HCT116 (cell line): Measurements from ENCODE around the gene INSR.

Experiments used
- CEBPB ChIP-seq: IDR thresholded peaks from 2 replicates; pipeline ENCODE4 v1.6.1; 2012; ENCODE audit warnings: low read depth
- EGR1 ChIP-seq: IDR thresholded peaks from 2 replicates; pipeline ENCODE4 v1.6.1; 2012; ENCODE audit warnings: low read depth
- ELF1 ChIP-seq: IDR thresholded peaks from 2 replicates; pipeline ENCODE4 v1.6.1; 2012; ENCODE audit warnings: low read depth, borderline replicate concordance
- EZH2 ChIP-seq: fragments of 200-600 bp; sonication (generic); IDR thresholded peaks from 2 replicates; pipeline ENCODE4 v1.6.1; 2017; ENCODE audit warnings: antibody characterized with exemption, mixed run types
- POLR2A ChIP-seq: IDR thresholded peaks from 2 replicates; pipeline ENCODE4 v1.7.0; 2011; ENCODE audit warnings: borderline replicate concordance; ENCODE audit not compliant: insufficient read depth, insufficient read length; ENCODE audit errors: extremely low read depth
- POLR2AphosphoS5 ChIP-seq: IDR thresholded peaks from 2 replicates; pipeline ENCODE4 v1.6.1; 2011; ENCODE audit warnings: mild to moderate bottlenecking, low read depth, low read length, moderate library complexity
- SIN3A ChIP-seq: IDR thresholded peaks from 2 replicates; pipeline ENCODE4 v1.6.1; 2012; ENCODE audit warnings: low read depth
- YY1 ChIP-seq: IDR thresholded peaks from 2 replicates; pipeline ENCODE4 v1.6.1; 2011; ENCODE audit warnings: low read length, low read depth, moderate library complexity, mild to moderate bottlenecking; ENCODE audit not compliant: insufficient replicate concordance; ENCODE audit errors: extremely low read depth
- ZNF274 ChIP-seq: fragments of 200-500 bp; sonication (Bioruptor generic); IDR thresholded peaks from 2 replicates; pipeline ENCODE4 v1.6.1; 2014; ENCODE audit warnings: mild to moderate bottlenecking, low read depth, low read length, inconsistent platforms
- TF ChIP-seq, protein P1 (sequence below), 3 experiments: fragments of 200-600 bp in 1 of 3; sonication (generic) in 1 of 3; IDR thresholded peaks in 2 of 3; conservative IDR thresholded peaks in 1 of 3; 2 replicates each; pipeline ENCODE4 v1.5.1; 2012 to 2017; ENCODE audit warnings: low read depth in 2 of 3, low read length in 2 of 3, antibody characterized with exemption in 1 of 3, borderline replicate concordance in 1 of 3, control low read depth in 1 of 3, mild to moderate bottlenecking in 1 of 3, mixed read lengths in 1 of 3, mixed run types in 1 of 3, moderate library complexity in 1 of 3; ENCODE audit not compliant: insufficient read depth in 1 of 3
- TF ChIP-seq, protein P2 (sequence below): IDR thresholded peaks from 2 replicates; pipeline ENCODE4 v1.6.1; 2012; ENCODE audit warnings: low read depth
- TF ChIP-seq, protein P3 (sequence below): IDR thresholded peaks from 2 replicates; pipeline ENCODE4 v1.6.1; 2011; ENCODE audit warnings: mild to moderate bottlenecking, low read length, moderate library complexity; ENCODE audit not compliant: insufficient replicate concordance; ENCODE audit errors: extremely low read depth

DNA sequence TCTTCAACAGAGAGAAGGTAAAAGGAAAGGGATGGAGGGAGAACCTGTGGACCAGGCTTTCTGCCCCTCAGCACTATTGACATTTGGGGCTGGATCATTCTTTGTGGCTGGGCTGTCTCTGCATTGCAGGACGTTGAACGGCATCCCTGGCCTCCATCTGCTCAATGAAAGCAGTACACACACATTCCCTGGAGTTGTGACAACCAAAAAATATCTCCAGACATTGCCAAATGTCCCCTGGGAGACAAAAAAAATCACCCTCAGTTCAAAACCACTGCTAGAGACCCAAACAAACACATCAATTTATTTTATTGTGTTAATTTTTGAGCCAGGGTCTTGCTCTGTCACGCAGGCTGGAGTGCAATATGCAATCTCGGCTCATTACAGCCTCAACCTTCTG lies 43.3 kb downstream of the INSR start:
- TF ChIP-seq POLR2AphosphoS5, result no peak
- TF ChIP-seq, protein P1, sequence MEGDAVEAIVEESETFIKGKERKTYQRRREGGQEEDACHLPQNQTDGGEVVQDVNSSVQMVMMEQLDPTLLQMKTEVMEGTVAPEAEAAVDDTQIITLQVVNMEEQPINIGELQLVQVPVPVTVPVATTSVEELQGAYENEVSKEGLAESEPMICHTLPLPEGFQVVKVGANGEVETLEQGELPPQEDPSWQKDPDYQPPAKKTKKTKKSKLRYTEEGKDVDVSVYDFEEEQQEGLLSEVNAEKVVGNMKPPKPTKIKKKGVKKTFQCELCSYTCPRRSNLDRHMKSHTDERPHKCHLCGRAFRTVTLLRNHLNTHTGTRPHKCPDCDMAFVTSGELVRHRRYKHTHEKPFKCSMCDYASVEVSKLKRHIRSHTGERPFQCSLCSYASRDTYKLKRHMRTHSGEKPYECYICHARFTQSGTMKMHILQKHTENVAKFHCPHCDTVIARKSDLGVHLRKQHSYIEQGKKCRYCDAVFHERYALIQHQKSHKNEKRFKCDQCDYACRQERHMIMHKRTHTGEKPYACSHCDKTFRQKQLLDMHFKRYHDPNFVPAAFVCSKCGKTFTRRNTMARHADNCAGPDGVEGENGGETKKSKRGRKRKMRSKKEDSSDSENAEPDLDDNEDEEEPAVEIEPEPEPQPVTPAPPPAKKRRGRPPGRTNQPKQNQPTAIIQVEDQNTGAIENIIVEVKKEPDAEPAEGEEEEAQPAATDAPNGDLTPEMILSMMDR (IDR thresholded peaks at IDR 0.05 in 2 of 3, conservative IDR thresholded peaks at IDR 0.05 in 1 of 3; ENCODE audit: borderline replicate concordance in 1 of 3, insufficient read depth in 1 of 3, low read depth in 2 of 3, low read length in 2 of 3), result no peak
- TF ChIP-seq, protein P2, sequence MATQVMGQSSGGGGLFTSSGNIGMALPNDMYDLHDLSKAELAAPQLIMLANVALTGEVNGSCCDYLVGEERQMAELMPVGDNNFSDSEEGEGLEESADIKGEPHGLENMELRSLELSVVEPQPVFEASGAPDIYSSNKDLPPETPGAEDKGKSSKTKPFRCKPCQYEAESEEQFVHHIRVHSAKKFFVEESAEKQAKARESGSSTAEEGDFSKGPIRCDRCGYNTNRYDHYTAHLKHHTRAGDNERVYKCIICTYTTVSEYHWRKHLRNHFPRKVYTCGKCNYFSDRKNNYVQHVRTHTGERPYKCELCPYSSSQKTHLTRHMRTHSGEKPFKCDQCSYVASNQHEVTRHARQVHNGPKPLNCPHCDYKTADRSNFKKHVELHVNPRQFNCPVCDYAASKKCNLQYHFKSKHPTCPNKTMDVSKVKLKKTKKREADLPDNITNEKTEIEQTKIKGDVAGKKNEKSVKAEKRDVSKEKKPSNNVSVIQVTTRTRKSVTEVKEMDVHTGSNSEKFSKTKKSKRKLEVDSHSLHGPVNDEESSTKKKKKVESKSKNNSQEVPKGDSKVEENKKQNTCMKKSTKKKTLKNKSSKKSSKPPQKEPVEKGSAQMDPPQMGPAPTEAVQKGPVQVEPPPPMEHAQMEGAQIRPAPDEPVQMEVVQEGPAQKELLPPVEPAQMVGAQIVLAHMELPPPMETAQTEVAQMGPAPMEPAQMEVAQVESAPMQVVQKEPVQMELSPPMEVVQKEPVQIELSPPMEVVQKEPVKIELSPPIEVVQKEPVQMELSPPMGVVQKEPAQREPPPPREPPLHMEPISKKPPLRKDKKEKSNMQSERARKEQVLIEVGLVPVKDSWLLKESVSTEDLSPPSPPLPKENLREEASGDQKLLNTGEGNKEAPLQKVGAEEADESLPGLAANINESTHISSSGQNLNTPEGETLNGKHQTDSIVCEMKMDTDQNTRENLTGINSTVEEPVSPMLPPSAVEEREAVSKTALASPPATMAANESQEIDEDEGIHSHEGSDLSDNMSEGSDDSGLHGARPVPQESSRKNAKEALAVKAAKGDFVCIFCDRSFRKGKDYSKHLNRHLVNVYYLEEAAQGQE, result no peak
- no peak for TF ChIP-seq POLR2A
- TF ChIP-seq, protein P3, sequence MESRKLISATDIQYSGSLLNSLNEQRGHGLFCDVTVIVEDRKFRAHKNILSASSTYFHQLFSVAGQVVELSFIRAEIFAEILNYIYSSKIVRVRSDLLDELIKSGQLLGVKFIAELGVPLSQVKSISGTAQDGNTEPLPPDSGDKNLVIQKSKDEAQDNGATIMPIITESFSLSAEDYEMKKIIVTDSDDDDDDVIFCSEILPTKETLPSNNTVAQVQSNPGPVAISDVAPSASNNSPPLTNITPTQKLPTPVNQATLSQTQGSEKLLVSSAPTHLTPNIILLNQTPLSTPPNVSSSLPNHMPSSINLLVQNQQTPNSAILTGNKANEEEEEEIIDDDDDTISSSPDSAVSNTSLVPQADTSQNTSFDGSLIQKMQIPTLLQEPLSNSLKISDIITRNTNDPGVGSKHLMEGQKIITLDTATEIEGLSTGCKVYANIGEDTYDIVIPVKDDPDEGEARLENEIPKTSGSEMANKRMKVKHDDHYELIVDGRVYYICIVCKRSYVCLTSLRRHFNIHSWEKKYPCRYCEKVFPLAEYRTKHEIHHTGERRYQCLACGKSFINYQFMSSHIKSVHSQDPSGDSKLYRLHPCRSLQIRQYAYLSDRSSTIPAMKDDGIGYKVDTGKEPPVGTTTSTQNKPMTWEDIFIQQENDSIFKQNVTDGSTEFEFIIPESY, result no peak
- no peak for TF ChIP-seq EGR1
- no peak for TF ChIP-seq ELF1
- no peak for TF ChIP-seq YY1
- no peak for TF ChIP-seq ZNF274
- TF ChIP-seq EZH2, result no peak
- TF ChIP-seq SIN3A, result no peak
- TF ChIP-seq CEBPB, result no peak
